Pulmonary artery endothelial cell (primary cell): ENCODE data around the gene GABRR1. TPM values are rescaled to one million over a fixed set of nuclear protein-coding genes. Genes with fewer than 3 reads are reported as not detected.
"Not testable (repeated sequence)": the region's sequence is repeated elsewhere in the genome, so short reads cannot be mapped to it uniquely, and the experiment has no call there.

Experiments used
- DNase-seq: peaks from one replicate; pipeline ENCODE4 v3.0.0-alpha.2; 2011; ENCODE audit warnings: low read depth, low spot score
- total RNA-seq: library from RNA; depleted of rRNA; stranded (reverse); fragments of >200 nt; gene quantifications from 2 replicates; pipeline ENCODE4 v1.2.3, GENCODE V29; 2014

Gene GABRR1
- total RNA-seq, 1 donor from 2014 or later: not detected

DNA sequence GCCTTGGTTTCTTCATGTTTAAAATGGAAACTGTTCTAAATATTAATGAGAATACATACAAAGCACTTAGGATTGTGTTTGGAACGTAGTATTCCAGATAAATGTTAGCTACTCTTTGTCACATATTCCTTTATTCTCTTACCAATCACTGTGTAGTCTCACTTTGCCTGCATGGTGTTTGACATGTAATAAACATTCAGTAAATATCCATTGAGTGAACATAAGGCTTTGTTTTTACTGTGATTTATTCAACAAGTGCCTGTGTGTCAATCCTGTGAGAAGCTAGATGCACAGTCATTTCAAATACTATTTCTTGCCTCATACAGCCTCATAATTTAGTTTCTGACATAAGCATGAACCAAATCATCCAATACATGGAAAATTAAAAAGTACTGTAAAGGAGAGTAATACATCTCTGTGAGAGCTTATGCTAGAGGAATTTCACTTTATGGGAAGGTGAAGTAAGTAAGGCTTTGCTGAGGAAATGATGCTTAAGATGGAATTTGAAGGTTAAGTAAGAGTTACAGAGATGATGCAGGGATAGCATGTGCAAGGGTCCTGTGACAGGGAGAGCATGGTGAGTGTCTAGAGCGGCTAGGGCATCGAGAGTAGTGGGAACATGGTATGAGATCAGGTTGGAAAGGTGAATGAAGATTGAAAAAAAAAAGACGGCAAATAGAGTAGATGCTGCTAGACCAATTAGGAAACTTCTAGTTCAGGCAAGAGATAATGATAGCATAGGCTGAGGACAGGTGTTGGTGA lies 56.6 kb downstream of the GABRR1 start:
- no peak for DNase-seq

DNA sequence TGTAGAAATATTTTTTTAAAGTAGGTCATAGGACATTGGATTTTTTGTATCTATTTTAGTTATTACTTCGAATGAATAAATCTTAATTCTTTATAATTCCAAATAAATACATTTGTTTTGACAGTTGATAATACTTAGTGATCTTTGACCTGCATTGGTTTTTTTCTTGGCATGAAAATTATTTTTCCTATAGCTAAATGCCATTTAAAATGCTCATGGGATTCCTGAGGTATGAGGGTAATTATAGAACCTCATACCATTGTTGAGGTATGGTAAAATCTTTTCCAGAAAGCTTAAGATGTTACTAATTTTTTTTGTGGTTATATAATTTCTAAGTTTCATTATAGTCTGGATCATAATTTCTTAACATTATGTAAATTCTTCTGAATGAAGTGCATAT lies 63.0 kb downstream of the GABRR1 start:
- DNase-seq: no peak

DNA sequence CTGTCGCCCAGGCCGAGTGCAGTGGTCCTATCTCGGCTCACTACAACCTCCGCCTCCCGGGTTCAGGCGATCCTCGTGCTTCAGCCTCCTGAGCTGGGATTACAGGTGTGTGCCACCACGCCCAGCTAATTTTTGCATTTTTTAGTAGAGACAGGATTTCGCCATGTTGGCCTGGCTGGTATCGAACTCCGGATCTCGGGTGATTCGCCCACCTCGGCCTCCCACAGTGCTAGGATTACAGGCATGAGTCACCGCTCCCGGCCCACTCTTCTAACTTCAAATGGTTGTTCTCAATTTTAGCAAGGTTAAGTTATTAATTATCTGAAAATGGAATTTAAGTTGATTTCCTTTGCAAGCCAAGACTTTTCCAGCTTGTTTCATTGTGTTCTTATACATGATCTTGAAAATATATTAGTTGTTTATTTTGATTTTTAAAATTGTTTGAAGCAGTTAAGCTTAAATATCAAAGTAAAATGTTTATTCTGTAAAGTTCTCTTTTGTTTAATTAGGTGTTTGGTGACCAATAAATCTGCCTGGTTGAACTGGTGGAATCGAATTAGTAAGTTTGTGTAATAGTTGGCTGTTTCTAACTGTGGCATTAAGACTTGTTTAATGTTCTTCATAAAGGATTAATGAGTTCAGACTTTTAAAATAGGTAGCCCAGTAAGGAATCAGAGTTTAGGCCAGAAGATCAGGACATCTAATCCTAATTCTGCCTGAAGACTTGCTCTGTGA lies 69.0 kb downstream of the GABRR1 start:
- DNase-seq: no peak

DNA sequence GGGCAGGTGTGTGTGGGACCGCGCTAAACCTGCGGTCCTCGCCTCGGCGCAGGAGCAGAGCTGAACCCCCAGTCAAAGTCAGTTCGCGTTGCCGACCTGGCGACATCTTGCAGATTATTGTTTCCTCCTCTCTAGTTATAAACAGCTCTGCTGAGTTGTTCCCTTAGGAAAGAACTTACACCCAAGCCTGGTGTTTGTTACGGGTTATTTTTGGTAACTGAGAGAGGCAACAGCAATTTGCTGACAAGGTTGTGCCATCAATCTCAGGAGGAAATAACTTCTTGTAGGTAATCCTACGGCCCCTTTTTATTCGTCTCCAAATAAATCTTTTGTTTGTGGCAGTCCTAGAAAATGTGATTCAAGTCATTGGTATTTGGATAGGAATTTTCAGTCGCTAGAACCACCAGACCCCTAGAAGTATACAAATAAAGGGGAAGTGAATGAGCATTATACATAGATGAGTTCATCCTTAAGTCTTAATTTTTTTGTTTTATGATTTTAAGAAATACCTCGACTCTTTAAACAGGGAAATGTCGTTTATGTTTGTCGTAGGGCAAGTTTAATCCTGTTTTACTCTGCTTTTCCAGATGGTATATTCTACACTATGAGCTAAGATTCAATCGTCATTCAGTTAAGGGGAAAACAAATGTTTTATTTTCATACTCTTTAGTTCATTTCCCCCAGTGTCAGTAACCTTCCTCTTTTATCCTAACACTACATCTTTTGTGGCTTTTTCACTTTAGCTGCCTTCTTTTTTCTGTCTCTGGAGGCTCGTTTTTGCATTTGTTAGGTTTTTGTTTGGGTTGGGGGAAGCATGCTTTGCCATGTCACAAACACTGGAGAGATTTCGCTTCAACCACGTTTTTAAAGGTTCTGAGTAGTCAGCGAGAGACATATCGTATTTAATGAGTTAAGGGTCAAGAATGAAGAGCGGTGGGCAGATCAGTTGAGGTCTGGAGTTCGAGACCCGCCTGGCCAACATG lies 70.1 kb downstream of the GABRR1 start:
- DNase-seq: no peak

DNA sequence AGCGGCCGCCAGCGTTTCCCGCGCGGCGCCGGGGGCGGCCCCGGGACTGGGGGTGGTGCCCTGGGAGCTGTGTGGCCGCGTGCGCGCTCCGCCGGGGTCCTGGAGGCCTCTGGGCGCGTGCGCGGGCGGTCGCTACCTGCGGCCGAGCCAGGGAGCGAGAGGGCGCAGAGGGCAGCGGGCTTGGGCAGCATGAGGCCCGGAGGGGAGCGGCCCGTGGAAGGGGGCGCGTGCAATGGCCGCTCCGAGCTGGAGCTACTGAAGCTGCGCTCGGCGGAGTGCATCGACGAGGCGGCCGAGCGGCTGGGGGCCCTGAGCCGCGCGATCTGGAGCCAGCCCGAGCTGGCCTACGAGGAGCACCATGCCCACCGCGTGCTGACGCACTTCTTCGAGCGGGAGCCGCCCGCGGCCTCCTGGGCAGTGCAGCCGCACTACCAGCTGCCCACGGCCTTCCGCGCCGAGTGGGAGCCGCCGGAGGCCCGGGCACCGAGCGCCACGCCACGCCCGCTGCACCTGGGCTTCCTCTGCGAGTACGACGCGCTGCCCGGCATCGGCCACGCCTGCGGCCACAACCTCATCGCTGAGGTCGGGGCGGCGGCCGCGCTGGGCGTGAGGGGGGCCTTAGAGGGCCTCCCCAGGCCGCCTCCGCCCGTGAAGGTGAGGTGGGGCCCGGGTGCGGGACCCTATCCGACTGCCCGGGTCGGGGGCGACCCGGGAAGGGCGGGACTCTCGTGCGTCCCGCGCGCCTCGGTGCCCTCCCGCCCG lies 71.0 kb downstream of the GABRR1 start, which contains the start of gene PM20D2:
TSS of gene PM20D2 (plus strand) at position 100 of the 762 bp plus-strand sequence. CDS start at position 190, 90 bp downstream.
- no peak for DNase-seq

DNA sequence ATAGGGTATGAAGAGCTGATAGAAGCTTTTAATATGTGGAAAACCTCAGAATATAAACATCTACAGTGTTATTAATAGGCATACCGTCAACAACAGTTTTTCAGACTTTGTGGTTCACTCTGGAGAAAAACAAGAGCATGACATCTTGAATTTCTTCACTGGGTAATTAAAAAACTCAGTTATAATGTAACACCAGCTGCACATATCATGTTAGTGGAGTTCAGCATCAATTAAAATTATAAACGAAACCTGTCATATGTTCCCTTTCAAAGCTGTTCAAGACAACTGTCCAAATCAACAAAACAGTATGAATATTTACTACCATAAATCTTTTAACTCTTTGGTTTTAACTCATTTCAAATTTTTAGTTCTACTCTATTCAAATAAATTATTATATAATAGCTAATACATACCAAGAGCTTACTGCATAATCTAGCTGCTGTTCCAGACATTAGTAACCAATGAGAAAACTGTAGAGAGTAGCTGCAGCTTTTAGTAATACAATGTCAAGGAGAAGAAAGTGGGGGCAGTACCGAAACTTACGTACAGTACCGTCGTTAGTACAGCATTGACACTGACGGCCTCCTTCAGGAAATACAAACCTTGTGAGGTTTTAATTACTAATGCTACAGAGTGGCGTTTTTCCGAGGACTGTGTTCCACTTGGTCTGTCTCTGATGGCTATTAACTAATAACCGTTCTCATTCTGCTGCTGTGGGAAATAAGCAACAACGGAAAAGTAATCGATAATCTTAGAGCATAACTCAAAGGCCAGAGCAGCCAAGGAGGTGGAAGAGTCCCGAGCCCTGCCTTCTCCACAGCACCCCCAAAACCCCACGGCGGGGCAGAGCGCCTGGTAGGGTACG lies 71.8 kb downstream of the GABRR1 start:
- DNase-seq: no peak

DNA sequence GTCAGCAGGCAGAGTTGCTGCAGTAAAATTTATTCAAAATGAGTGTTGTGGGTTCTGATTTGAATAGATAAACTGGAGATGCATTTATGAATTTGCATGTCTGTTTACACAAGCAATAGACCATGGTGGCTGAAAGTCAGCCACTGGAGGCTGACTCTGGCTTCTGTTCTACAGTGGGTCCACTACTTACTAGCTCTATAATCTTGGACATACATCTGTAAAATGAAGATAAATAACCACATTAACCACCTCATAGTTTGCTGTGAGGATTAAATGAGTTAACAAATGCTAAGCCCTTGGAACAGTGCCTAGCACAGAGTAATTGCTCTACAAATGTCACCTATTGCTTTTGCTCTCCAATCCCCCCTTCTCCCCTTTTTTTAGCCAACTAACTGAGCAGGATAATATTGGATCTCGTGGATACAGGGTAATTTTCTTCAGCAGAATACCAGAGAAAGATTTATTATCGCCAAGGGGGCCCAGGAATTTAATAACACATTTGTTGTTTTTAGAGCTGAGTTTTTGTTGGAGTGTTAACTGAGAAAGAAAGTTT lies 72.7 kb downstream of the GABRR1 start:
- DNase-seq: no peak

DNA sequence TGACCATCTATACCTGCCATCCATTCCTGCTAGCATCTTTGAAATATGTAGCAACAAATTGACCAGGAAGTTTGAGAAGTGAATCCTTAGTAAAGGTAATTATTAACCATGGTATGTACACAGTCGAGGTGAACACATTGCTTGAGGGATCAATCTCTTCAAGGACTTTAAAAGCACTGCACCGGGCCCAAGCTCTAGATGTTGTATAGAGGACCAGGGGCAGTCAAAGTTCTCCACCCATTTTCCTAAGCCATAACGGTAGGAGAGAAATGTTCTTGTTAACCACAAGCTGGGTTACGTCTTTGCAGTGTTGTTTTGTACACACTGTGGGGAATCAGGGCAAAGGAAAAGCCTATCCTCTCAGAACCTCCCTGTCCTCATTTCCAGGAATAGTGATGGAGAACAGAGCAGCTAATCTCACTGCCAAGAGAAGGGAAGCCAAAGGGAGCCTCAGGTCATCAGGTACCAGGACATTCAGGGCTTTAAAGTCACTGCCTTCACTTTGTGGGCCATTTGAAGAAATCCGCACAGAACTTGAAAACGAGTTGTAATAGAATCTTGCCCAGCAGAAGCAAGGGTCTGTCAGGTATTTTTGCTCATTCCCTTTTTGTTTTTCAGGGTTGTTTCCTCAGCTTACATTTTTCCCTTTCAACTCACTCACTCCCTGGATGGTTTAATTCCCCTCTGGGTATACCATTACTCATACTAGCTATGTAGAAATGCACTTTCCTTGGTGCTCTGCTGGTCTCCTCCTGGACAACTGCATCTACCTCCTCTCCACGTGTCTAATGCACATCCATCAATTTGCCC lies 76.6 kb downstream of the GABRR1 start:
- no peak for DNase-seq

DNA sequence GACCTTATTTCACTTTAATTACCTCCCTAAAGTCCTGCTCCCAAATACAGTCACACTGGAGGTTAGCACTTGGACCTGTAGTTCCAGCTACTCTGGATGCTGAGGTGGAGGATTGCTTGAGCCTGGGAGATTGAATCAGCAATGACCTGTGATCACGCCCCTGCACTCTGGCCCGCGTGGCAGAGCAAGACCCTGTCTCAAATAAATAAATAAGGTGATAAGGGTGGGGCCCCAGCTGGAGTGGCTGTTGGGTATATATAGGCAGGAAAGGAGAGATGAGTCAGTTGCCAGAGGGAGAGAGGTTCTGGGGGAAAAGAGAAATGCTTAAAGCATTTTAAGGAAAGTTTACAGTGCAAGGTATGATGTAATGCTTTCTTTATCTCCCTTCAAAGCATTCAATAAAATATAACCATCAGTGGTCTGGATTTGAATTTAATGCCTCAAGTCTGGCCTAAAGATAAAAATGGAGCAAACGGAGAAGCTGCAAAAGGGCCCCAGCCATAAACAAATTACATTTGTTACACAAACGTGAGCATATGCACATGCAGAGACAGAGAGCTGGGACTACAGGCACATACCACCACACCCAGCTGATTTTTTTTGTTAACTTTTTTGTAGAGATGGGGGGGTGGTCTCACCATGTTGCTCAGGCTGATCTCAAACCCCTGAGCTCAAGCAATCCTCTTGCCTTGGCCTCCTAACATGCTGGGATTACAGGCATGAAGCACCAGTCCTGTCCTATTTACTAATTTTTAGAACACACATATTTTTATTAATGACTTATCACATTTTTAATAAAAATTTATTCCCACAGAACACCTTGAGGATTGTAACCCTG lies 77.4 kb downstream of the GABRR1 start:
- DNase-seq: no peak

DNA sequence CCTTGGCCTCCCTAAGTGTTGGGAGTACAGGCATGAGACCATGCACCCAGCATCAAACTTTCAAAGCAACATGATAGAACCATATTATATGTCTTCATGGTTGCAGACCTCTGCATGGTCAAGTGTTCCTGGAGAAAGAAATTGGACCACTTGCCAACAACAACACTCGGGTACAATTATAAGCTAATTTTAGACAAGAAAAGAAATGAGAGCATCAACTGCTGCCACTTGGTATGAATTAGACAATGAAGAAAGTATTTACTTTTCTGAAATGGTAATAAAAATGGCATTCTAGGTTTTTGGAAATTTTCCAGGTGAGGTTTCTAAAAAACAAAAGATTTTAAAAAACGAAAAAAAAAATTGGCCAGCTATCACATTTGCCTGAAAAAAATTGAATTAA lies 79.0 kb downstream of the GABRR1 start:
- no peak for DNase-seq

DNA sequence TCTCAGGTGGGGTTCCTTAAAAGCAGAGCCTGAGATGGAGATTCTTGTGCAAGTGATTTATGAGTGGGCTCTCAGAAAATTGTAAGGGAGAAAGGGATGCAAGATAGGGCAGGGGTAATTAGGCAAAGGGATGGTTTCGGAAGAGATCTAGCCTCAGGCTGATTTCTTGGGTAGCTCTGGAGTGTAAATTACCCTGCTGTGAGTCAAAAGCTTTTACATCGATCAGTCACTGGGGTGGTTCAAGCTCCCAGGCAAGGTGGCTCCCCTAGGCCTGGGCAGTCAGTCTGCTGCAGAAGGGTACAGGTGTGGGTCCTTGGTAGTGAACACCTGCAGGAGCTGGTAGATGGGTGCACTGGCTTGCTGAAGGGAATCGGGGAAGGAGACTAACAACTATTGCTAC lies 82.4 kb downstream of the GABRR1 start:
- no peak for DNase-seq

DNA sequence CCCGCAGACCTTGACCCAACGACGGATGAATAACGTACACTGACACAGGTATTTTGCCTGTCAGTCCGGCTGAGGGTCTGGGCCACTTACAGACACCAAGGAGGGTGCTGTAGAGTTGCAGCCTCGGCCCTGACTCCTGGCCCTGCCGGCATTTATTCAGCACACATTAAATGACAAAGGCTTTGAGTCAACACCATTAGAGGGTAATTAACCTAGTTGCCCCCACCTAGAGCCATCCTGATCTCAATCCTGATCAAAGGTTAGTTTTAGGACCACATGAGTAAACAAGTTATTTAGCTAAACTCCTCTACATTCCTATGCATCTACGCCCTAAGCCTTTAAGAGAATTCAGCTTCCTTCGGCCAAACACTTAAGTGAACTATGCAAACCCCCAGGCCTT lies 83.2 kb downstream of the GABRR1 start:
- DNase-seq: no peak

DNA sequence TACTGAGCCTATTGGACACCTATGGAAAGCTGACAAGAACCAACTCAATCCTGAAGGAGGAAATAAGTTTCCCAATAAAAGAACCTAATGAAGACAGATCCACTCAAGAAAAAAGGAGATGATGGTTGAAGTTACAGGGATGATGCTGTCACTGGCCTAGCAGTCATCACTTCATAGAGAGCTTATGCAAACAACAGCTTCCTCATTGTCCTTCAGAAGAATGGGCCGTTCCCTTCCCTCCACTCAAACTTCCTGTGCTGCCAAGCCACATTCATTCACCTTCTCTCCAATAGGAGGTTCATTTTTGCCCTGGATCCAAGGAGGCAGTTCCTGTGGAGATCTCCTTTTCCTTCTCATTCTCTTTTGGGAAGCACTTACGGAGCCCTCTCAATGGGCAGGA lies 85.1 kb downstream of the GABRR1 start:
- DNase-seq: no peak

DNA sequence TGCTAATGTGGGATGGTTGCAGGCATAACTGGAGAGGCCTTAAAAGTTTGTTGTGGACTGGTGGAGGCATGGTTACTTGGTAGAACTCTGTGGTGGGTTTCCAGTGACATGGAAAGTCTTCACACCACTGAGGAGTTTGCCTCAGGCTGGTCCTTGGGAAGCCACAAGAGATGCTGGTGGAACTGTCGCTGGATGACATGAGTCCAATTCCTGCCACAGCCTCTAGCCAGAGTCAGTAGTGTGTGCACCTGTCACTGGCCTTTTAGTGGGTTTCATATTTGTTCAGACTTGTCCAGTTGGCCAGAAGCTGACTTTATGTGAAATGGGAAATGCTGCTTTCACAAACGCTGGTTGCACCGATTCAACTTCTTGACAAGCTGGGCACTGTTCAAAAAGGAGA lies 85.6 kb downstream of the GABRR1 start:
- DNase-seq: no peak

DNA sequence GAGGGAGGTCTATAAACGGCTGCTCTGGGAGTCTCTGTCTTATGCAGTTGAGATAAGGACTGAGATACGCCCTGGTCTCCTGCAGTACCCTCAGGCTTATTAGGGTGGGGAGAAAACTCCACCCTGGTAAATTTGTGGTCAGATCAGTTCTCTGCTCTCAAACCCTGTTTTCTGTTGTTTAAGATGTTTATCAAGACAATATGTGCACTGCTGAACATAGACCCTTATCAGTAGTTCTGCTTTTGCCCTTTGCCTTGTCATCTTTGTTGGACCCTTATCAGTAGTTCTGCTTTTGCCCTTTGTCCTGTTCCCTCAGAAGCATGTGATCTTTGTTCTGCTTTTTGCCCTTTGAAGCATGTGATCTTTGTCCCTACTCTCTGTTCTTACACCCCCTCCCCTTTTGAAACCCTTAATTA lies 88.9 kb downstream of the GABRR1 start:
- not testable (repeated sequence) for DNase-seq
